LHCN-M2 (cell line): ENCODE data around the gene MAPK14. TPM values are rescaled to one million over a fixed set of nuclear protein-coding genes. Genes with fewer than 3 reads are reported as not detected.

Experiments used
- DNase-seq: peaks from one replicate; pipeline ENCODE4 v3.0.0-alpha.2; 2012; ENCODE audit warnings: low read depth
- total RNA-seq: library from RNA; depleted of rRNA; stranded (reverse); fragments of >200 nt; gene quantifications from 2 replicates; pipeline ENCODE4 v1.2.3, GENCODE V29; 2014

MAPK14 gene
- total RNA-seq, 1 experiment from 2014 or later: 46.9 TPM

DNA sequence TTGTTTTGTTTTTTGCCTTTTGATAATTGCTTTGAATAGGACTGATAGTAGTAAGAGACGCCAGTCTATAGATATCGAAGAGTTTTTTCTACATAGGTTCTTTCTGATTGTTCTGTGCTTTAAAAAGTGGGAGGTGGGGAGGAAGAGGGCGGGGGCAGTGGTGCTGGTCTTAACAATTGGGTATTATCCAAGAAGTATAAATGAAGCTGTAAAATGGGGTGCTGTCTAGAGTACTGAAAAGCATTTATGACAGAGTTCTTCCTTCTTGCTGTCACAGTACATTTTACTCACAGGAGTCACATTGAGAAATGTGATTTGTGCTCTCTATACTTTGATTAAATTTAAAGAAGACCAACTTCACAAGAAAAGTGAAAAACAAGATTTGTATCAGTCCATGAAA, 41.0 kb downstream of the MAPK14 start:
- DNase-seq: no peak

DNA sequence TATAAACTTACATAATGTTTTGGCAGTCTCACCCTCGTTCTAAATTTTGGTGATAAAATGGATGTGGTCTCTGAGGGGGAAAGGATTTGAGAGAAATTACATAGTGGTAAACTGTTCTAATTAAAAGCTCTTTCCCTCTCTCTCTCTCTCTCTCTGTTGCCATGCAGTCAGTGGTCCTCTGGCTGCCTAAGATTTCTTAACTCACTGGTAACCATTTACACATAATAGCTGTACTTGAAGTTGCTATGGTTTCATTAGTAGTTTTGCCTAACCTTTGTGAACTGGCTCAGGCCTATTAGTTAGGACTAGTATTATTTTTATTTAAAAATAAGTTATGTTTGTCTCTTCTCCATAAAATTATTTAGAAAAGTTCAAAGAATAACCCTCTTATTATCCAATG, 42.0 kb downstream of the MAPK14 start:
- no peak for DNase-seq

DNA sequence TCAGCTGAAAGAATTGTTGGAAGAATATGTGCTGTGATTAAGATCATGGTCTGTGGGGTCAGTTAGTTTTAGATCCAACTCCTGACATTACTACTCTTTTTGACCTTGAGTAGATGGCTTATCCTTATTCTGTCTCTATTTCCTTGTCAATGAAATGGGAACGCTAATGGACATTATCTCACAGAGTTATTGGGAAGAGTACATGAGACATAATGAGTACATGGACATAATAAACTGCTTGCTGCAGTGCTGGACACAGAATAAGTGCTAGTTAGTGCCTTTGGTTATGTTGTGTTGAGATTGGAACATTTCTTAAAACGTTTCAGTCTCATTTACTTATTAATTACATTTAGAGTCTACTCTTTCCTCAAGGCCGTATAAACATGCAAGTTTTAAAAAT, 42.6 kb downstream of the MAPK14 start:
- no peak for DNase-seq

DNA sequence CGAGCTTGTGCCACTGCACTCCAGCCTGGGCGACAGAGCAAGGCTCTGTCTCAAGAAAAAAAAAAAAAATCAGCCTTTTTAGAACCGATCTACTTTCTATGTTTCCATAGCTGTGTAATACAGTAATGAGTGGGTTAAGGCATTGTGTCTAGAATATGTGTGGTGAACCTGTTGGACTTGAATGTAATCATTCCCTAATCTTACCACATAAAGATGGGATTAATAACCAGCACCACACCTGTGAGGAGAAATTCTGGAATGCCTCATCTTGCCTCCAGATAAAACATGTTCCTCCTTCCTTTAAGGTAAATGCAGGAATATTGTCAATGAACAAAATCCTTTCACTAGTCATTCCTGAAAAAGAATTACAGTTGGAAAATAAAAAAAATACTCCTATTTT, 43.7 kb downstream of the MAPK14 start:
- DNase-seq: no peak

DNA sequence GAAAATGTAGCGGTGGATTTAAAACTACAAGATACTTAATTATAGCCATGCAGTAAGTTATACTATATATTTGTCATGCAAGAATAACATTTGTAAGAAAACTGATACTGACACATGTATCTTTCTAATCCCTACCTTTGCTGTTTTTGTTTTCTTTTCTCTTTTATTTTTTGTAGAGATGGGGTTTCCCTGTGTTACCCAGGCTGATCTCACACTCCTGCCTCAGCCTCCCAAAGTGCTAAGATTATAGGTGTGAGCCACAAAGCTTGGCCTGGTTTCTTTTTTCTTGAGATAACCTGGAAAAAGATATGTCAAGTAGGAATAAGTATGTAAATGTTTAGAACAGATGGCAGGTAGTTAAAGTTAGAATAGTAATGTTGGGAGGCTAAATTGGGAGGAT, 44.1 kb downstream of the MAPK14 start:
- no peak for DNase-seq

DNA sequence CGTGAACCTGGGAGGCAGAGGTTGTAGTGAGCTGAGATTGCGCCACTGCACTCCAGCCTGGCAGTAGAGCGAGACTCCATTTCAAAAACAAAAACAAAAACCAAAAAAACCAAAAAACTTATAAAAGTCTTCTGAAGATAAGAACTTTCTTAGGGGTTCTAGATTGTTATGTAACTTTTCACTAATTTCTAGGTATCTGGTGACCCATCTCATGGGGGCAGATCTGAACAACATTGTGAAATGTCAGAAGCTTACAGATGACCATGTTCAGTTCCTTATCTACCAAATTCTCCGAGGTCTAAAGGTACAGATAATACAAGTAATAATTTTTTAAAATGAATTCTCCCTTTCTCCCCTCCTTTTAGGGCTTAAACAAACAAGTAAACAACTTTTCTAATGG, 45.1 kb downstream of the MAPK14 start:
- DNase-seq: no peak

DNA sequence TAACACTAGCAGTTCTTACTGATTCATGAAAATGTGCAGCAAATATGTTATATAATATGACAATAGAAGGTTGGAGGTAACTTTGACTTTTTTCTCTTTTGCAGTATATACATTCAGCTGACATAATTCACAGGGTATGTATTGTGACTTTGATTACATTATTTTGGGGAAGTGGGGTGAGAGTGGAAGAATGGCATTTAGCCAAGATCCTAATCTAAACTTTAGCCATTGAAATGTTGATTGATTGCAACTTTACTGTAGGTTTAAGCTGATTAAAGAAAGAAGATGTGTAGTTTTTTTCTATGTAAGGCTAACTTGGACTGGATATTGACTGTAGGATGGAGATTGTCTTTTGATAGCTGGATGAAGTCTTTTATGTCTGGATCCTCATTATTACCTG, 46.0 kb downstream of the MAPK14 start:
- DNase-seq: no peak

GRCh38 chr6:36075656-36076055, 48.0 kb downstream of the MAPK14 start:
- DNase-seq: no peak

- no peak for DNase-seq
Observed at GRCh38 chr6:36076178-36077063, 48.8 kb downstream of the MAPK14 start.

DNA sequence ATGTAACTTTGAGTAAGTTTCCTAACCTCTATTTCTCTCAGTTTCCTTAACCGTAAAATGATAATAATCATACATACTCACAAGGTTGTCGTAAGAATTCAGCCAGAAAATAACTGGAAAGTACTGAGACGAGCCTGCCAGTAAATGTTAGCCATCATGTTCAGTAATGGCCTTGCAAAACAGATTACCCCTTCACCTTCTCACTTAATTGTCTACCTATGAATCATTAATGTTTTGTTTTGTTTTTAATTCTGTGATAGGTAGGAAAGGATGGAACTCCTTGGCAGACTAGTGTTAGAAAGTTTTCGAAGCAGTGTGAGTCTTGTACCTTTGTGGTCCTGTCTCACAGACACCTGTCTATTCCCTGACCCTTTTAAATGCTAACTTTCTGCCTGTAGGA, 50.6 kb downstream of the MAPK14 start:
- no peak for DNase-seq

DNA sequence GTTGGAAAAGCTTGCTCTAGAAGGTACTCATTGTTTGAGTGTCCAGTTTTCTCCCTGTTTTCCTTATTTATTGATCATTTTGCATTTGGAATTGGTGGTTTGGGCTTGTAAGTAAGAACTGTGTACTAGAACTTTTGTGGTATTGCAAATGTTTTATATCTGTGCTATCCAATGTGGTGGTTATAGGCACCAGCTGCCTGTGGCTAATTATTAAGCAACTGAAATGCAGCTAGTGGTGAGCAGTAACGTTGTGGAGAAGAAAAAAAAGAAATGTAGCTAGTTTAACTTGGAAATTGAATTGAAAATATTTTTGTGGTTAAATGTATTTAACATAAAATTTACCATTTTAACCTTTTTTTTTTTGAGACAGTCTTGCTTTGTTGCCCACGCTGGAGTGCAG, 52.0 kb downstream of the MAPK14 start:
- DNase-seq: peak; percentile 12

GRCh38 chr6:36082318-36082717, 54.7 kb downstream of the MAPK14 start:
- no peak for DNase-seq

- no peak for DNase-seq
Observed at GRCh38 chr6:36083446-36083845, 55.8 kb downstream of the MAPK14 start.

GRCh38 chr6:36088204-36088603, 60.6 kb downstream of the MAPK14 start:
- peak; percentile 22 for DNase-seq

DNA sequence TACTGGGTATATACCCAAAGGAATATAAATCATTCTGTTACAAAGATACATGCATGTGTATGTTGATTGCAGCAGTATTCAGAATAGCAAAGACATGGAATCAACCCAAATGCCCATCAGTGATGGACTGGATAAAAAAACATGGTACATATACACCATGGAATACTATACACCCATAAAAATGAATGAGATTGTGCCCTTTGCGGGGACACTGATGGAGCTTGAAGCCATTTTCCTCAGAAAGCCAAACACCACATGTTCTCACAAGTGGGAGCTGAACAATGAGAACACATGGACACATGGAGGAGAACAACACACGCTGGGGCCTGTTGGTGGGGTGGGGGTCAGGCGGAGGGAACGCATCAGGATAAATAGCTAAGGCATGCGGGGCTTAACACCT, 61.4 kb downstream of the MAPK14 start:
- DNase-seq: no peak

- DNase-seq: no peak
Observed at GRCh38 chr6:36094238-36094637, 66.6 kb downstream of the MAPK14 start.

GRCh38 chr6:36094753-36095496, 67.3 kb downstream of the MAPK14 start:
- DNase-seq: peak; percentile 65

DNA sequence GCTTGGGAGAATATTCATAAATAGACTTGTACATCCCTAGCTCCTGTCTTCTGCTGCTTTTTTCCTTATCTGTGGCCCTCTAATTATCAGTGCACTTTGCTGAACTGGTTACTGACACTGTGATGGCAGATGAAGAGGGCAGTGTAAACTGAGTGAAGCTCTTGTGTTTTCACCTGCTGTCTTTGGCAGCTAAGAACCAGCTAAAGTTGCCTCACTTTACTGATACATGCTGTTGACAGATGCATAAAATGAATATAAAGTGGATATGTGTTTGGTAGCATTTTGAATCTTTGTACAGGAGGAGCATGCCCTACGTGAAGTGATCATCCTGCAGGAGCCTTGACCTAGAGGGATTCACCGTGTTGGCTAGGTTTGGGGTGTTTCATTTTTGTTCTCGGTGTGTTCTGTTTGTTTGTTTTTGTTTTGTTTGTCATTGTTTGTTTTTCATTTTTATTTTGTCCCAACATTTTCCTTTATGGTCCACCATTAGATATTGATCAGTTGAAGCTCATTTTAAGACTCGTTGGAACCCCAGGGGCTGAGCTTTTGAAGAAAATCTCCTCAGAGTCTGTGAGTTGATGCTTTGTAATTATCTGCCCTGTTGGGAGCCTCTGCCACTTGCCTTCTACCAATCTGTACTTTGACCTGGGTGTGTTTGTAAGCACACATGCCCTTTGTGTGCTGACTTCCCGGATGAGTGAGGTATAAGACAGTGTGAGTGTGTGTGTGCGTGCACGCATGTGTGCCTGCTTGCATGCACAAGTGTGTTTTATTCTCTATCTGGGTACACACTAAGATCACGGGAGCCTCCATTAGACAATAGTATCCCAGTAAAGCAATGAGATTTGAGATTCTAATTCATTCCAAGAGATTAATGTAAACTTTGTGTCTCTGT, 68.1 kb downstream of the MAPK14 start:
- no peak for DNase-seq

- no peak for DNase-seq
Observed at GRCh38 chr6:36098253-36098919, 70.8 kb downstream of the MAPK14 start.

GRCh38 chr6:36098920-36099647, 71.5 kb downstream of the MAPK14 start:
- DNase-seq: no peak
